Smooth muscle cell (in vitro differentiated cells): ENCODE data around the gene RYR3. TPM values are rescaled to one million over a fixed set of nuclear protein-coding genes. Genes with fewer than 3 reads are reported as not detected.

Experiments used
- DNase-seq: peaks from one replicate; lab custom pipeline; 2025; ENCODE audit not compliant: unreplicated experiment; lab: John Stamatoyannopoulos, UW
- H2AFZ ChIP-seq: fragments of 200-600 bp; sonication (generic); 2 replicates; pipeline ENCODE4 v1.6.0; 2016; ENCODE audit warnings: antibody characterized with exemption, low read depth, mild to moderate bottlenecking
- H3F3A ChIP-seq: fragments of 200-600 bp; sonication (generic); 2 replicates; pipeline ENCODE4 v1.6.0; 2017; ENCODE audit warnings: antibody characterized with exemption, low read depth
- H3K27ac ChIP-seq: fragments of 200-600 bp; sonication (generic); 2 replicates; pipeline ENCODE4 v1.5.1; 2016; ENCODE audit warnings: low read depth, mild to moderate bottlenecking
- H3K27me3 ChIP-seq: fragments of 200-600 bp; sonication (generic); 2 replicates; pipeline ENCODE4 v1.6.1; 2016; ENCODE audit warnings: low read depth, mild to moderate bottlenecking
- H3K36me3 ChIP-seq: fragments of 200-600 bp; sonication (generic); 2 replicates; pipeline ENCODE4 v1.5.1; 2016; ENCODE audit warnings: low read depth
- H3K4me1 ChIP-seq: fragments of 200-600 bp; sonication (generic); 2 replicates; pipeline ENCODE4 v1.5.1; 2016; ENCODE audit warnings: low read depth
- H3K4me2 ChIP-seq: fragments of 200-600 bp; sonication (generic); 2 replicates; pipeline ENCODE4 v1.6.0; 2016; ENCODE audit warnings: mild to moderate bottlenecking
- H3K4me3 ChIP-seq: fragments of 200-600 bp; sonication (generic); 2 replicates; pipeline ENCODE4 v1.5.1; 2016; ENCODE audit warnings: mild to moderate bottlenecking
- H3K79me2 ChIP-seq: fragments of 200-600 bp; sonication (generic); 2 replicates; pipeline ENCODE4 v1.6.0; 2016; ENCODE audit warnings: low read depth, mild to moderate bottlenecking
- H3K9ac ChIP-seq: fragments of 200-600 bp; sonication (generic); 2 replicates; pipeline ENCODE4 v1.6.0; 2016; ENCODE audit warnings: low read depth
- H3K9me3 ChIP-seq: fragments of 200-600 bp; sonication (generic); replicated peaks from 2 replicates; pipeline ENCODE4 v1.5.1; 2016; ENCODE audit warnings: low read depth
- H4K20me1 ChIP-seq: fragments of 200-600 bp; sonication (generic); 2 replicates; pipeline ENCODE4 v1.6.0; 2016; ENCODE audit warnings: low read depth
- CTCF ChIP-seq: fragments of 200-600 bp; sonication (generic); IDR thresholded peaks from 2 replicates; pipeline ENCODE4 v1.5.1; 2017; ENCODE audit warnings: borderline replicate concordance, mild to moderate bottlenecking, antibody characterized with exemption; ENCODE audit not compliant: insufficient read depth, poor library complexity, severe bottlenecking
- WGBS: methylation state at CpG from one replicate; pipeline ENCODE4 v1.1.7; 2016; ENCODE audit warnings: low lambda C conversion rate; 5-methylcytosine and 5-hydroxymethylcytosine counted together
- polyA plus RNA-seq: library from polyadenylated mRNA; unstranded; fragments of >200 nt; fragmentation: Nextera tagmentation; extraction: Ambion mirVana; gene quantifications from 2 replicates; pipeline ENCODE4 v1.2.1, GENCODE V29; 2016
- total RNA-seq: library from RNA; depleted of rRNA; stranded (reverse); fragments of >200 nt; gene quantifications from 2 replicates; pipeline ENCODE4 v1.2.3, GENCODE V29; 2014

The RYR3 gene
- total and polyA plus RNA-seq, 2 experiments from 2014 or later = 0.23 to 6.2 TPM

GRCh38 chr15:33344530-33344929, 33.8 kb downstream of the RYR3 start:
- Histone ChIP-seq H3K27ac (no peak overlapping the region), H3K4me2 (no peak overlapping the region), H2AFZ (no peak overlapping the region), H4K20me1 (no peaks in the 10 kb centered on the region), H3K4me3 (no peak overlapping the region), H3K9me3 (peaks cover 3% of the 10 kb centered on the region), H3K79me2 (no peaks in the 10 kb centered on the region), H3K9ac (no peak overlapping the region), H3F3A (no peaks in the 10 kb centered on the region), H3K4me1 (no peaks in the 10 kb centered on the region), H3K27me3 (no peaks in the 10 kb centered on the region), H3K36me3 (no peaks in the 10 kb centered on the region)
- DNase-seq = no peak
- no peak for TF ChIP-seq CTCF
- WGBS = 92% methylated on average over 1 of the region's 1 CpG

GRCh38 chr15:33354411-33354810, 43.6 kb downstream of the RYR3 start:
- H2AFZ ChIP-seq = no peak overlapping the region
- no peak overlapping the region for H3K27ac ChIP-seq
- H3K4me3 ChIP-seq = no peak overlapping the region
- no peaks in the 10 kb centered on the region for H3K36me3 ChIP-seq
- no peak for DNase-seq
- no peaks in the 10 kb centered on the region for H3K9me3 ChIP-seq
- no peaks in the 10 kb centered on the region for H3K79me2 ChIP-seq
- peaks cover 12% of the 10 kb centered on the region for H3K4me1 ChIP-seq
- H4K20me1 ChIP-seq = no peaks in the 10 kb centered on the region
- no peak overlapping the region for H3K9ac ChIP-seq
- TF ChIP-seq CTCF = no peak
- no peak overlapping the region for H3K4me2 ChIP-seq
- peaks cover 7% of the 10 kb centered on the region for H3F3A ChIP-seq
- 45% methylated on average over 1 of the region's 1 CpG for WGBS
- H3K27me3 ChIP-seq = peaks cover 13% of the 10 kb centered on the region

- Histone ChIP-seq H2AFZ (no peak overlapping the region), H3K4me2 (peak overlapping the region; percentile 22), H3K79me2 (no peaks in the 10 kb centered on the region), H3K27ac (peak overlapping the region; percentile 58), H3K9me3 (no peaks in the 10 kb centered on the region), H3K9ac (no peak overlapping the region), H4K20me1 (no peaks in the 10 kb centered on the region), H3F3A (peaks cover 7% of the 10 kb centered on the region), H3K36me3 (no peaks in the 10 kb centered on the region), H3K4me3 (no peak overlapping the region), H3K27me3 (peaks cover 42% of the 10 kb centered on the region), H3K4me1 (peaks cover 12% of the 10 kb centered on the region)
- 54% methylated on average over 4 of the region's 4 CpGs for WGBS
- DNase-seq = no peak
- TF ChIP-seq CTCF = no peak
Observed at GRCh38 chr15:33357845-33358244, 47.1 kb downstream of the RYR3 start.

- peaks cover 12% of the 10 kb centered on the region for H3K4me1 ChIP-seq
Observed at GRCh38 chr15:33358306-33358705, 47.5 kb downstream of the RYR3 start.

More at GRCh38 chr15:33358306-33358705, 47.5 kb downstream of the RYR3 start:
- Histone ChIP-seq H3K9me3 (no peaks in the 10 kb centered on the region), H3K4me3 (no peak overlapping the region), H3F3A (peaks cover 7% of the 10 kb centered on the region), H3K36me3 (no peaks in the 10 kb centered on the region), H3K27me3 (peaks cover 47% of the 10 kb centered on the region), H3K4me2 (peak overlapping the region; percentile 22), H4K20me1 (no peaks in the 10 kb centered on the region), H3K79me2 (no peaks in the 10 kb centered on the region), H3K27ac (peak overlapping the region; percentile 58), H3K9ac (no peak overlapping the region), H2AFZ (no peak overlapping the region)
- DNase-seq = no peak
- no peak for TF ChIP-seq CTCF
- WGBS = 7% methylated on average over 2 of the region's 2 CpGs
